GM12878 (cell line): ENCODE measurements around the gene CAMK2G. TPM values are rescaled to one million over a fixed set of nuclear protein-coding genes. Genes with fewer than 3 reads are reported as not detected.

Source experiments
- ATAC-seq: fragments of 200-7000 bp; cut with Tn5 transposase; 3 replicates; pipeline ENCODE4 v1.9.1; 2020; ENCODE audit warnings: mild to moderate bottlenecking, moderate library complexity
- BruUV-seq: library from RNA; stranded (reverse); fragments of 400-500 nt; replicated peaks from 2 replicates; lab custom pipeline; 2021; lab: Mats Ljungman, UMichigan
- CTCF ChIA-PET: fragments of 300-600 bp; sonication (Branson Sonifier 250); formaldehyde crosslinking; extraction: SDS; loops from one replicate; lab custom pipeline; 2021; ENCODE audit warnings: inconsistent platforms; lab: Yijun Ruan, JAX
- POLR2A ChIA-PET: fragments of 350-600 bp; formaldehyde crosslinking; extraction: SDS; loops from one replicate; lab custom pipeline; 2021; ENCODE audit warnings: inconsistent platforms; lab: Charles Lee
- RAD21 ChIA-PET: fragments of 300-600 bp; sonication (Branson Sonifier 250); formaldehyde crosslinking; loops from one replicate; lab custom pipeline; 2023; ENCODE audit warnings: antibody characterized with exemption; ENCODE audit not compliant: unreplicated experiment; lab: Charles Lee
- SMC1A ChIA-PET: fragments of 300-600 bp; sonication (Branson Sonifier 250); formaldehyde crosslinking; loops from one replicate; lab custom pipeline; 2023; ENCODE audit not compliant: unreplicated experiment, uncharacterized antibody; lab: Charles Lee
- DNase-seq: peaks from one replicate; pipeline ENCODE4 v3.0.0-alpha.2; 2011; ENCODE audit warnings: low read depth, low spot score
- FAIRE-seq: peaks from 3 replicates; lab custom pipeline; 2011; peaks lifted over from hg19 to GRCh38; lab: Jason Lieb, UNC
- H2AFZ ChIP-seq: 2 replicates; pipeline ENCODE4 v1.6.0; 2011; ENCODE audit warnings: low read depth, low read length, control low read depth; ENCODE audit not compliant: control insufficient read depth
- H3K27ac ChIP-seq: 2 replicates; pipeline ENCODE4 v1.5.1; 2011; ENCODE audit warnings: control low read depth; ENCODE audit not compliant: control insufficient read depth, insufficient read depth
- H3K27me3 ChIP-seq, 2 experiments: replicated peaks in 1 of 2; 2 replicates each; pipeline versions ENCODE4 v1.6.0 to v1.6.1; 2011; ENCODE audit warnings: low read length in 1 of 2; ENCODE audit not compliant: control insufficient read depth in 2 of 2, insufficient read depth in 2 of 2
- H3K36me3 ChIP-seq, 2 experiments: 2 replicates each; pipeline ENCODE4 v1.5.1; 2011; ENCODE audit warnings: low read length in 1 of 2; ENCODE audit not compliant: control insufficient read depth in 2 of 2, insufficient read depth in 2 of 2
- H3K4me1 ChIP-seq: 2 replicates; pipeline ENCODE4 v1.6.1; 2011; ENCODE audit warnings: mild to moderate bottlenecking, low read length, moderate library complexity, mixed read lengths; ENCODE audit not compliant: control insufficient read depth, insufficient read depth
- H3K4me2 ChIP-seq: 2 replicates; pipeline ENCODE4 v1.6.0; 2011; ENCODE audit warnings: control low read depth; ENCODE audit not compliant: control insufficient read depth, insufficient read depth
- H3K4me3 ChIP-seq: fragments of 200-600 bp; sonication (generic); 2 replicates; pipeline ENCODE4 v1.5.1; 2016
- H3K79me2 ChIP-seq: 2 replicates; pipeline ENCODE4 v1.6.0; 2011; ENCODE audit warnings: low read length; ENCODE audit not compliant: control insufficient read depth, insufficient read depth
- H3K9ac ChIP-seq: 2 replicates; pipeline ENCODE4 v1.8.0; 2011; ENCODE audit warnings: low read length, control low read depth, mixed read lengths; ENCODE audit not compliant: control insufficient read depth, insufficient read depth
- H3K9me3 ChIP-seq: replicated peaks from 3 replicates; pipeline ENCODE4 v1.5.1; 2011; ENCODE audit warnings: mild to moderate bottlenecking, low read length; ENCODE audit not compliant: control insufficient read depth, insufficient read depth
- H4K20me1 ChIP-seq: 2 replicates; pipeline ENCODE4 v1.6.0; 2011; ENCODE audit not compliant: control insufficient read depth, insufficient read depth
- CEBPB ChIP-seq, 2 experiments: fragments of 150-350 bp in 1 of 2; IDR thresholded peaks; 2 replicates each; pipeline ENCODE4 v1.6.1; 2012 to 2014; ENCODE audit warnings: low read depth in 2 of 2, low read length in 2 of 2, borderline replicate concordance in 1 of 2, inconsistent platforms in 1 of 2
- CREM ChIP-seq: IDR thresholded peaks from 2 replicates; pipeline ENCODE4 v1.6.1; 2014; ENCODE audit warnings: antibody characterized with exemption, low read depth
- EP300 ChIP-seq, 2 experiments: fragments of 150-350 bp in 1 of 2; IDR thresholded peaks; 2 replicates each; pipeline ENCODE4 v1.6.1; 2011 to 2012; ENCODE audit warnings: low read depth in 2 of 2, low read length in 2 of 2, borderline replicate concordance in 1 of 2, improper control_type of control experiment in 1 of 2, inconsistent platforms in 1 of 2; ENCODE audit not compliant: control insufficient read depth in 1 of 2
- HCFC1 ChIP-seq: fragments of 150-350 bp; IDR thresholded peaks from 2 replicates; pipeline ENCODE4 v1.6.1; 2014; ENCODE audit warnings: low read length
- KDM1A ChIP-seq: fragments of 200-600 bp; sonication (generic); IDR thresholded peaks from 2 replicates; pipeline ENCODE4 v1.6.1; 2016; ENCODE audit warnings: borderline replicate concordance
- MTA3 ChIP-seq: IDR thresholded peaks from 2 replicates; pipeline ENCODE4 v1.6.1; 2012; ENCODE audit warnings: low read length, inconsistent platforms, borderline replicate concordance
- RAD21 ChIP-seq: IDR thresholded peaks from 2 replicates; pipeline ENCODE4 v1.6.1; 2011; ENCODE audit warnings: mild to moderate bottlenecking, low read depth, low read length, moderate library complexity; ENCODE audit not compliant: insufficient read depth
- ZBTB33 ChIP-seq: fragments of 450-650 bp; IDR thresholded peaks from 2 replicates; pipeline ENCODE4 v1.6.1; 2017; ENCODE audit warnings: mild to moderate bottlenecking
- ZBTB40 ChIP-seq: fragments of 450-650 bp; IDR thresholded peaks from 2 replicates; pipeline ENCODE4 v1.6.1; 2016; ENCODE audit warnings: mild to moderate bottlenecking, moderate library complexity, borderline replicate concordance
- WGBS: methylation state at CpG from one replicate; pipeline ENCODE4 v1.1.6; 2016; ENCODE audit warnings: low lambda C conversion rate; ENCODE audit not compliant: insufficient replicate concordance, insufficient coverage; ENCODE audit errors: missing lambda C conversion rate; 5-methylcytosine and 5-hydroxymethylcytosine counted together
- in situ Hi-C: fragments of 300-500 bp; cut with MboI; formaldehyde crosslinking; loops from 9 replicates; pipeline ENCODE4 v1.14.3; 2018; ENCODE audit warnings: mixed read lengths
- intact Hi-C: fragments of 100-400 bp; cut with micrococcal nuclease; formaldehyde crosslinking; loops from one replicate; pipeline ENCODE4 v1.14.2; 2022; ENCODE audit not compliant: unreplicated experiment
- polyA plus RNA-seq, 11 experiments: library from polyadenylated mRNA; depleted of rRNA in 4 of 11; unstranded in 6 of 11; stranded (reverse) in 5 of 11; fragments of >200 nt; fragmentation: Nextera tagmentation in 4 of 11; fragmentation: Illumina TruSeq in 1 of 11; extraction: Ambion mirVana in 4 of 11; extraction: Trizol in 1 of 11; gene quantifications; 1 replicate in 1 of 11; 2 replicates in 10 of 11; pipeline versions ENCODE4 v1.2.1 to v1.2.3, GENCODE V29; 2011 to 2016; ENCODE audit warnings: inconsistent platforms in 2 of 11, missing spikeins in 2 of 11, low read depth in 1 of 11
- total RNA-seq, 4 experiments: library from RNA; depleted of rRNA in 3 of 4; stranded (reverse); fragments of >200 nt in 3 of 4; fragmentation: Illumina TruSeq in 1 of 4; extraction: Trizol in 1 of 4; gene quantifications; 2 replicates each; pipeline versions ENCODE4 v1.2.1 to v1.2.3, GENCODE V29; 2013 to 2021

The CAMK2G gene
- total and polyA plus RNA-seq, 10 of the 15 experiments (the other 5 are each of a cell fraction or from before 2014, with no cell fraction given): 5.5 to 24.3 (median 16.9) TPM

- Histone ChIP-seq H3K4me1 (peaks cover 24% of the 10 kb centered on the region), H3K27ac (peak overlapping the region; percentile 84), H3K4me3 (no peak overlapping the region), H3K4me2 (no peak overlapping the region), H3K9ac (no peak overlapping the region), H3K36me3 (peaks cover 0 to 2% of the 10 kb centered on the region in 2 experiments; a peak in 3 of 4 replicates), H3K27me3 (no peaks in the 10 kb centered on the region), H3K79me2 (peaks cover 3% of the 10 kb centered on the region), H4K20me1 (no peaks in the 10 kb centered on the region), H2AFZ (no peak overlapping the region), H3K9me3 (no peaks in the 10 kb centered on the region)
- WGBS: 95% methylated on average over 7 of the region's 7 CpGs
- CTCF ChIA-PET: interaction anchor here (0.8 to 6.3 kb wide), 6 partner anchors 13 to 74 kb away, joined by 3 to 58 read pairs (median 5); no protein-coding TSS in a partner anchor
- ATAC-seq: no peak
- no TSS peak for BruUV-seq
- no peak for FAIRE-seq
- RAD21 ChIA-PET: interaction anchor here (1.1 to 12.8 kb wide), 4 partner anchors 10 to 22 kb away, joined by 3 to 149 read pairs (median 12); partner anchors contain the start of gene CAMK2G
- intact Hi-C loops: no loop called here
- no peak for DNase-seq
- TF ChIP-seq HCFC1 (no peak), RAD21 (no peak), CREM (no peak), ZBTB33 (no peak), EP300 (IDR thresholded peaks at IDR 0.05; ENCODE audit: borderline replicate concordance in 1 of 2, control insufficient read depth in 1 of 2, low read depth in 2 of 2, low read length in 2 of 2) (no peak), KDM1A (no peak), MTA3 (no peak), CEBPB (IDR thresholded peaks at IDR 0.05; ENCODE audit: borderline replicate concordance in 1 of 2, low read depth in 2 of 2, low read length in 2 of 2) (no peak), ZBTB40 (no peak)
- SMC1A ChIA-PET: interaction anchor here (1.2 to 7.6 kb wide), 5 partner anchors 10 to 21 kb away, joined by 3 to 58 read pairs (median 8); no protein-coding TSS in a partner anchor
- POLR2A ChIA-PET: interaction anchor here (0.5 to 2.7 kb wide), 6 partner anchors 9 to 192 kb away, joined by 3 to 17 read pairs (median 8); partner anchors contain the start of gene CAMK2G
- in situ Hi-C loops: no loop called here
Observed at GRCh38 chr10:73866621-73867020, 7.7 kb downstream of the CAMK2G start.
